Osteocyte (in vitro differentiated cells): Measurements from ENCODE around the gene ST7. TPM values are rescaled to one million over a fixed set of nuclear protein-coding genes. Genes with fewer than 3 reads are reported as not detected.

Experiments used
- DNase-seq: peaks from one replicate; pipeline ENCODE4 v3.0.0; 2021; ENCODE audit warnings: mixed read lengths; ENCODE audit not compliant: unreplicated experiment; ENCODE audit errors: extremely low spot score
- H3K27ac Mint-ChIP-seq: one replicate; pipeline ENCODE4 v1.8.0; 2021; ENCODE audit warnings: mild to moderate bottlenecking, mixed read lengths; ENCODE audit not compliant: unreplicated experiment
- H3K27me3 Mint-ChIP-seq: one replicate; pipeline ENCODE4 v1.8.0; 2021; ENCODE audit warnings: mixed read lengths; ENCODE audit not compliant: unreplicated experiment
- H3K36me3 Mint-ChIP-seq: one replicate; pipeline ENCODE4 v1.8.0; 2021; ENCODE audit warnings: mixed read lengths; ENCODE audit not compliant: unreplicated experiment
- H3K4me1 Mint-ChIP-seq: one replicate; pipeline ENCODE4 v1.8.0; 2021; ENCODE audit warnings: mixed read lengths; ENCODE audit not compliant: unreplicated experiment
- H3K4me3 Mint-ChIP-seq: one replicate; pipeline ENCODE4 v1.8.0; 2021; ENCODE audit warnings: mild to moderate bottlenecking, moderate library complexity, mixed read lengths; ENCODE audit not compliant: unreplicated experiment
- H3K9me3 Mint-ChIP-seq: one replicate; pipeline ENCODE4 v1.8.0; 2021; ENCODE audit warnings: mixed read lengths; ENCODE audit not compliant: unreplicated experiment
- total RNA-seq: library from RNA; stranded (reverse); gene quantifications from 2 replicates; pipeline ENCODE4 v1.2.1, GENCODE V29; 2021
- TF ChIP-seq, protein P1 (sequence below): fragments of 200-600 bp; sonication (generic); IDR thresholded peaks from 2 replicates; pipeline ENCODE4 v1.5.0; 2021; ENCODE audit warnings: antibody characterized with exemption, mild to moderate bottlenecking, moderate library complexity

Gene ST7
- total RNA-seq, 1 donor from 2014 or later: 68.5 TPM

DNA sequence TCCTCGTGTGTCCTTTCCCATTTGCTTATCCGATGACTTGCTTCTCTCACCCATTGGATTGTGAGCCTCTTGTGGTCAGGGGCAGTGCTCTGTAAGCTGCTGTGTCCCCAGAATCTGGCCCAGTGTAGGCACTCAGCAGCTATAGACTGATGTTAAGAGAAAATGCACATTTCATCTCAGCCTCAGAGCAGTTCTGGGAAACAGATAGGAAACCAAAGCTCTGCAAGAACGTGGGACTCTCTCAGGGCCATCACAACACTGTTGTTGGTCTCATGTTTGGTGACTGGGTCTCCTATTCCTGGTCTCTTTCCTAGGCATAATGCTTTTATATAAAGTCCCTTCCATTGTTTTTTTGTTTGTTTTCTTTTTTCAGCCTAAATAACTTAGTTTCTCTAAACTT is 141.2 kb downstream of the ST7 start:
- Mint-ChIP-seq H3K27ac (no peak overlapping the region), H3K4me3 (no peak overlapping the region), H3K27me3 (no peaks in the 10 kb centered on the region), H3K36me3 (peaks cover 11% of the 10 kb centered on the region), H3K9me3 (no peaks in the 10 kb centered on the region), H3K4me1 (peaks cover 31% of the 10 kb centered on the region)
- no peak for DNase-seq
- TF ChIP-seq, protein P1, sequence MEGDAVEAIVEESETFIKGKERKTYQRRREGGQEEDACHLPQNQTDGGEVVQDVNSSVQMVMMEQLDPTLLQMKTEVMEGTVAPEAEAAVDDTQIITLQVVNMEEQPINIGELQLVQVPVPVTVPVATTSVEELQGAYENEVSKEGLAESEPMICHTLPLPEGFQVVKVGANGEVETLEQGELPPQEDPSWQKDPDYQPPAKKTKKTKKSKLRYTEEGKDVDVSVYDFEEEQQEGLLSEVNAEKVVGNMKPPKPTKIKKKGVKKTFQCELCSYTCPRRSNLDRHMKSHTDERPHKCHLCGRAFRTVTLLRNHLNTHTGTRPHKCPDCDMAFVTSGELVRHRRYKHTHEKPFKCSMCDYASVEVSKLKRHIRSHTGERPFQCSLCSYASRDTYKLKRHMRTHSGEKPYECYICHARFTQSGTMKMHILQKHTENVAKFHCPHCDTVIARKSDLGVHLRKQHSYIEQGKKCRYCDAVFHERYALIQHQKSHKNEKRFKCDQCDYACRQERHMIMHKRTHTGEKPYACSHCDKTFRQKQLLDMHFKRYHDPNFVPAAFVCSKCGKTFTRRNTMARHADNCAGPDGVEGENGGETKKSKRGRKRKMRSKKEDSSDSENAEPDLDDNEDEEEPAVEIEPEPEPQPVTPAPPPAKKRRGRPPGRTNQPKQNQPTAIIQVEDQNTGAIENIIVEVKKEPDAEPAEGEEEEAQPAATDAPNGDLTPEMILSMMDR: no peak

DNA sequence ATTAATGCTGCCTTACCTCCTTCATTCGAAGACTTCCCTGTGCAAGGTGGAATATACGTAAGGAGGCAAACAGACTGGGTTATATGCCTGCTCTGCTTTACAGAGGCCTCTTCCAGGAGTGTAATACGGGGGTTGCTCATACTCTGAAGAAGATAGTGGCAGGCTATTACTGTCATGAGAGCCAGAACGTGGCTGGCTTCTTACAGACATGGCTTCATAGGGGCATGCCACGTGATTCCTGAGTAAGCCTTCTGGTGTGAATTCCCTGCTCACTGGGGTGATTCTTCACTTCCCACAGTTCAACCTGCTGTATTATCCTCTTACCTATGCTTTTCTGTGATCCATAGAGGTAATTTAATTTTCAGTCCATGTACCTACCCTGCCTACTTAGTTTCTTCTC is 141.8 kb downstream of the ST7 start:
- no peak for DNase-seq
- peaks cover 15% of the 10 kb centered on the region for H3K36me3 Mint-ChIP-seq
- H3K4me1 Mint-ChIP-seq: peaks cover 31% of the 10 kb centered on the region
- no peak overlapping the region for H3K4me3 Mint-ChIP-seq
- no peaks in the 10 kb centered on the region for H3K27me3 Mint-ChIP-seq
- H3K27ac Mint-ChIP-seq: no peak overlapping the region
- no peaks in the 10 kb centered on the region for H3K9me3 Mint-ChIP-seq
- TF ChIP-seq, protein P1: no peak

DNA sequence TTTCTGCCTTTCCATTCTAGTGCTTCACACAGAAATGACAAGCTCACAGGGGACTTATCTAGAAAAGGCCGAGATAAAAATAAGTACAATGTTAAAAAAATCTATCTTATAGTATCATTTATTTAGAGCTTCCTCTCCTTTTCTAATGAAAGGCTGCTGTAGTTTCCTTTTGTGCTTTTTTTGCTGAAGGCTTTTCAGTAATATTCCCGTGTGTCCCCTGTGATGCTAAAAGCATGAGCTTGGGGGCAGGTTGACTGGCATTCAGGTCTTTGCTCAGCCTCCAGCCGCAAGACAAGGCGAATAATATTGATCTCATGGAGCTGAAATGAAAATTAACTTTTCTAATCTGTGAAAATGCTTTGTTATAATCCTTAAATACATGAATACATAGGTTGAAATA is 143.0 kb downstream of the ST7 start:
- Mint-ChIP-seq H3K9me3 (no peaks in the 10 kb centered on the region), H3K27me3 (no peaks in the 10 kb centered on the region), H3K4me3 (no peak overlapping the region), H3K36me3 (peaks cover 19% of the 10 kb centered on the region), H3K27ac (peak overlapping the region; percentile 52), H3K4me1 (peaks cover 26% of the 10 kb centered on the region)
- TF ChIP-seq, protein P1: no peak
- no peak for DNase-seq

DNA sequence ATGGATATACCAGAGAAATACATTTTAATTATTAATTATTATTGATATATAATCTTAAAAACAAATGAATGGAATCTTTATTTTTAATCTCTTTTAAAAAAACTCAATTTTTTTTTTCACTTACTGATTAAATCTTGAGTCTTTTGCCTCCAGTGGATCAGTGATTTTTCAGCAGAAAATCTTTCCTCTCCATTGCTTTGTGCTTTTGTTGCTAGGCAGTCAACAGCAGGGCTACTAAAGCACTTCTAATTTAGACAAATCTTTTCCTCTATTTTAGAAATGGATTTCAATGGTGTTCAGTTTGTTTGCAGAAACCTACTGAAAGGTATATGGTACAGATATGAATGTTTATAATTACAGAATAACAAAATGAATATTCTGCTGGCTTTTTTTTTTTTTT is 143.6 kb downstream of the ST7 start:
- H3K27ac Mint-ChIP-seq: peak overlapping the region; percentile 52
- peaks cover 21% of the 10 kb centered on the region for H3K36me3 Mint-ChIP-seq
- no peaks in the 10 kb centered on the region for H3K9me3 Mint-ChIP-seq

DNA sequence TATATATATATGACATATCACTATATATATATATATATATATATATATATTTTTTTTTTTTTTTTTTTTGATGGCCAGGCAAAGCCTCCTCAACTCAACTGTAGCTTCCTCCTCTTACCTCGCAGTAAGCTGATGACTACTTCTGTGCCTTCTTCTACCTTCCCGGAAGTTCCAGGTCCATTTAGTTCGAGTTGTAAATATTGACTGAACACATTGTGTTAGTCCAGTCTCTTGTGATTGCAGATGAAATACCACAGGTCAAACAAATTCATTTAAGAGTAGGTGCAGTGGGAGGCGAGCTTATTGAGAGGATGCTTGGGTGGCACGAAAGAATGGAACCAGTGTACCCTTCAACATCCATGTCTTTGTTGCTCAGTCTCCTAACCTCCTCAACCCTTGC is 144.6 kb downstream of the ST7 start:
- DNase-seq: no peak
- Mint-ChIP-seq H3K27me3 (no peaks in the 10 kb centered on the region), H3K9me3 (no peaks in the 10 kb centered on the region), H3K27ac (no peak overlapping the region), H3K36me3 (peaks cover 25% of the 10 kb centered on the region), H3K4me3 (no peak overlapping the region), H3K4me1 (peaks cover 16% of the 10 kb centered on the region)
- TF ChIP-seq, protein P1: no peak

More for the DNA sequence above, 143.6 kb downstream of the ST7 start:
- Mint-ChIP-seq H3K4me3 (no peak overlapping the region), H3K4me1 (peaks cover 25% of the 10 kb centered on the region), H3K27me3 (no peaks in the 10 kb centered on the region)
- TF ChIP-seq, protein P1: no peak
- DNase-seq: no peak
